DND-41 (cell line): ENCODE data around the gene TMEM269.

ENCODE experiments used
- ATAC-seq: fragments of 200-7000 bp; cut with Tn5 transposase; 3 replicates; pipeline ENCODE4 v1.9.1; 2021; ENCODE audit warnings: low read depth; ENCODE audit not compliant: insufficient read depth
- DNase-seq: peaks from one replicate; pipeline ENCODE4 v3.0.0-alpha.2; 2020
- H2AFZ ChIP-seq: 2 replicates; pipeline ENCODE4 v1.6.0; 2012; ENCODE audit warnings: low read depth, low read length
- H3K27ac ChIP-seq: 2 replicates; pipeline ENCODE4 v1.5.1; 2012; ENCODE audit warnings: low read length, inconsistent platforms
- H3K27me3 ChIP-seq: fragments of 200-600 bp; sonication (generic); 2 replicates; pipeline ENCODE4 v1.6.0; 2012; ENCODE audit warnings: low read length, mild to moderate bottlenecking, inconsistent platforms; ENCODE audit not compliant: insufficient read depth, poor library complexity
- H3K36me3 ChIP-seq: 2 replicates; pipeline ENCODE4 v1.5.1; 2012; ENCODE audit warnings: low read length, inconsistent platforms; ENCODE audit not compliant: insufficient read depth
- H3K4me1 ChIP-seq: 2 replicates; pipeline ENCODE4 v1.5.1; 2012; ENCODE audit warnings: mild to moderate bottlenecking, low read length; ENCODE audit not compliant: insufficient read depth
- H3K4me2 ChIP-seq: 2 replicates; pipeline ENCODE4 v1.6.0; 2012; ENCODE audit warnings: mild to moderate bottlenecking, moderate library complexity, low read length, inconsistent platforms; ENCODE audit not compliant: insufficient read depth
- H3K4me3 ChIP-seq, 2 experiments: fragments of 200-600 bp in 1 of 2; shearing (Covaris generic) in 1 of 2; 2 replicates each; pipeline ENCODE4 v1.5.1; 2012 to 2016; ENCODE audit warnings: inconsistent platforms in 2 of 2, low read length in 2 of 2, mild to moderate bottlenecking in 2 of 2, low read depth in 1 of 2, moderate library complexity in 1 of 2
- H3K79me2 ChIP-seq: 2 replicates; pipeline ENCODE4 v1.6.0; 2012; ENCODE audit warnings: low read length, inconsistent platforms; ENCODE audit not compliant: insufficient read depth
- H3K9ac ChIP-seq: 2 replicates; pipeline ENCODE4 v1.6.0; 2012; ENCODE audit warnings: low read depth, mild to moderate bottlenecking, inconsistent platforms, low read length, moderate library complexity
- H3K9me3 ChIP-seq: 2 replicates; pipeline ENCODE4 v1.5.1; 2012; ENCODE audit warnings: low read length, moderate library complexity, mild to moderate bottlenecking, inconsistent platforms; ENCODE audit not compliant: insufficient read depth, severe bottlenecking
- H4K20me1 ChIP-seq: 2 replicates; pipeline ENCODE4 v1.6.0; 2012; ENCODE audit warnings: low read length; ENCODE audit not compliant: insufficient read depth
- EZH2 ChIP-seq: IDR thresholded peaks from 3 replicates; pipeline ENCODE4 v1.6.1; 2012; ENCODE audit warnings: borderline replicate concordance, low read depth, mild to moderate bottlenecking, moderate library complexity, low read length, inconsistent platforms; ENCODE audit not compliant: severe bottlenecking
- TF ChIP-seq, protein P1 (sequence below): IDR thresholded peaks from 2 replicates; pipeline ENCODE4 v1.5.1; 2012; ENCODE audit warnings: borderline replicate concordance, low read length, moderate library complexity, mild to moderate bottlenecking; ENCODE audit not compliant: poor library complexity, severe bottlenecking; ENCODE audit errors: extremely low read depth

TMEM269 gene

GRCh38 chr1:42838482-42839190 is 53.8 kb downstream of the TMEM269 start:
- Histone ChIP-seq H3K4me2 (no peak overlapping the region), H3K4me3 (no peak overlapping the region), H3K9me3 (no peaks in the 10 kb centered on the region), H3K4me1 (no peaks in the 10 kb centered on the region), H3K79me2 (no peaks in the 10 kb centered on the region), H4K20me1 (no peaks in the 10 kb centered on the region), H3K27ac (no peak overlapping the region), H2AFZ (no peak overlapping the region), H3K27me3 (no peaks in the 10 kb centered on the region), H3K9ac (no peak overlapping the region), H3K36me3 (no peaks in the 10 kb centered on the region)
- DNase-seq, result no peak
- TF ChIP-seq, protein P1, sequence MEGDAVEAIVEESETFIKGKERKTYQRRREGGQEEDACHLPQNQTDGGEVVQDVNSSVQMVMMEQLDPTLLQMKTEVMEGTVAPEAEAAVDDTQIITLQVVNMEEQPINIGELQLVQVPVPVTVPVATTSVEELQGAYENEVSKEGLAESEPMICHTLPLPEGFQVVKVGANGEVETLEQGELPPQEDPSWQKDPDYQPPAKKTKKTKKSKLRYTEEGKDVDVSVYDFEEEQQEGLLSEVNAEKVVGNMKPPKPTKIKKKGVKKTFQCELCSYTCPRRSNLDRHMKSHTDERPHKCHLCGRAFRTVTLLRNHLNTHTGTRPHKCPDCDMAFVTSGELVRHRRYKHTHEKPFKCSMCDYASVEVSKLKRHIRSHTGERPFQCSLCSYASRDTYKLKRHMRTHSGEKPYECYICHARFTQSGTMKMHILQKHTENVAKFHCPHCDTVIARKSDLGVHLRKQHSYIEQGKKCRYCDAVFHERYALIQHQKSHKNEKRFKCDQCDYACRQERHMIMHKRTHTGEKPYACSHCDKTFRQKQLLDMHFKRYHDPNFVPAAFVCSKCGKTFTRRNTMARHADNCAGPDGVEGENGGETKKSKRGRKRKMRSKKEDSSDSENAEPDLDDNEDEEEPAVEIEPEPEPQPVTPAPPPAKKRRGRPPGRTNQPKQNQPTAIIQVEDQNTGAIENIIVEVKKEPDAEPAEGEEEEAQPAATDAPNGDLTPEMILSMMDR, result no peak
- no peak for TF ChIP-seq EZH2
- no peak for ATAC-seq

DNA sequence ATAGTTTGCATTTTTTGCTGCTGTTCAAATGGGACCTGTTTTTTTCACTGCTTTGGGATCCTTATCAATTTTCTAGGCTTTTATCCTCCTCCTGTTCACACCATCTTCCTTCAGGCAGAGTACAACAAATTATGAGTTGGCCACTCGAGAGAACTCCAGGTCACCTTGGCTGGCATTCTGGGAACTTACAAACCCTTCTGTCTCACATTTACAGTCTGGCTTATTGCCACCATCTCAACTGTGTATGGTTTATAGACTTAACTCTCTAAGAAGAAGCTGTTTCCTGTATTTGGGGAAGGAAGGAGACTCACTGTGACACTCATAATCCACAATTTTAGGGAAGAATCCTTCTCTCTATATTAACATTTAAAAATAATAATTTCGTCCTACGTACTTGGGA is 56.2 kb downstream of the TMEM269 start:
- DNase-seq, result no peak
- no peaks in the 10 kb centered on the region for H3K27me3 ChIP-seq

DNA sequence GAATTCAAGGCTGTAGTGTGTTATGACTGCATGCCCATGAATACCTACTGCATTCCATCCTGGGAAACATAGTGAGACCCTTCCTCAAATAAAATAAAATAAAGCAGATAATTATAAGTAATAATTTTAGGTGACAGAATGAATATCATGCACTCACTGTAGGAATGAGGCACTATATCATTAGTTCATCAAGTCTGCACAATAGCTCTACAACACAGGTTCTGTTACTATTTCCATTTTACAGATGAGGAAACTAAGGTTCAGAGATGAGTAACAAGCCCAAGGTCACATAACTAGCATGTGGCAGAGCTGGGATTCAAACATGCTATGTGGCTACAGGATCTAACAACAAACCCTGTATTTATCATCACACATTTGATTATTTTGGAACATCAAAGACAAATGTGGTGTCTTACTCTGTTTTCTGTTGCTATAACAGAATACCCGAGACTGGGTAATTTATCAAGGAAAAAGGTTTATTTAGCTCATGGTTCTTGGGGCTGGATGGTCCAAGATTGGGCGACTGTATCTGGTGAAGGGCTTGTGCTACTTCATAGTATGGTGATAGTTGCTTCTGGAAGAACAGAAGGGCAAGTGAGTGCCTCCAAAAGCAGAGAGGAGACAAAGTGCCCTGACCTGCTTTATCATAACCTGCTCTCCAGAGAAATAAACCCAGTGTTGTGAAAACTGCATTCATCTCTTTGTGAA is 56.8 kb downstream of the TMEM269 start:
- Histone ChIP-seq H3K4me2 (no peak overlapping the region), H3K36me3 (no peaks in the 10 kb centered on the region), H4K20me1 (no peaks in the 10 kb centered on the region), H3K4me1 (peaks cover 12% of the 10 kb centered on the region; the same call in 1 of the 2 replicates), H3K9me3 (no peaks in the 10 kb centered on the region), H2AFZ (no peak overlapping the region), H3K79me2 (peaks cover 2% of the 10 kb centered on the region), H3K4me3 (no peak overlapping the region), H3K27ac (no peak overlapping the region), H3K27me3 (no peaks in the 10 kb centered on the region), H3K9ac (no peak overlapping the region)
- TF ChIP-seq, protein P1, result no peak
- DNase-seq (no peak), ATAC-seq (no peak)

More for the DNA sequence above, 56.2 kb downstream of the TMEM269 start:
- Histone ChIP-seq H4K20me1 (no peaks in the 10 kb centered on the region), H3K4me3 (no peak overlapping the region), H3K9me3 (no peaks in the 10 kb centered on the region), H3K9ac (no peak overlapping the region), H2AFZ (no peak overlapping the region), H3K79me2 (no peaks in the 10 kb centered on the region), H3K4me1 (peaks cover 10% of the 10 kb centered on the region; the same call in 1 of the 2 replicates), H3K27ac (no peak overlapping the region), H3K36me3 (no peaks in the 10 kb centered on the region), H3K4me2 (no peak overlapping the region)
- no peak for TF ChIP-seq EZH2
- TF ChIP-seq, protein P1, result no peak
- ATAC-seq, result no peak
